Measurements from ENCODE around the gene SF1.
A peak's percentile ranks its signal among the peaks of the same experiment; 100 is the strongest.
"Not testable (repeated sequence)": the region's sequence is repeated elsewhere in the genome, so short reads cannot be mapped to it uniquely, and the experiment has no call there.

The SF1 gene, protein sequence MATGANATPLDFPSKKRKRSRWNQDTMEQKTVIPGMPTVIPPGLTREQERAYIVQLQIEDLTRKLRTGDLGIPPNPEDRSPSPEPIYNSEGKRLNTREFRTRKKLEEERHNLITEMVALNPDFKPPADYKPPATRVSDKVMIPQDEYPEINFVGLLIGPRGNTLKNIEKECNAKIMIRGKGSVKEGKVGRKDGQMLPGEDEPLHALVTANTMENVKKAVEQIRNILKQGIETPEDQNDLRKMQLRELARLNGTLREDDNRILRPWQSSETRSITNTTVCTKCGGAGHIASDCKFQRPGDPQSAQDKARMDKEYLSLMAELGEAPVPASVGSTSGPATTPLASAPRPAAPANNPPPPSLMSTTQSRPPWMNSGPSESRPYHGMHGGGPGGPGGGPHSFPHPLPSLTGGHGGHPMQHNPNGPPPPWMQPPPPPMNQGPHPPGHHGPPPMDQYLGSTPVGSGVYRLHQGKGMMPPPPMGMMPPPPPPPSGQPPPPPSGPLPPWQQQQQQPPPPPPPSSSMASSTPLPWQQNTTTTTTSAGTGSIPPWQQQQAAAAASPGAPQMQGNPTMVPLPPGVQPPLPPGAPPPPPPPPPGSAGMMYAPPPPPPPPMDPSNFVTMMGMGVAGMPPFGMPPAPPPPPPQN

DNA sequence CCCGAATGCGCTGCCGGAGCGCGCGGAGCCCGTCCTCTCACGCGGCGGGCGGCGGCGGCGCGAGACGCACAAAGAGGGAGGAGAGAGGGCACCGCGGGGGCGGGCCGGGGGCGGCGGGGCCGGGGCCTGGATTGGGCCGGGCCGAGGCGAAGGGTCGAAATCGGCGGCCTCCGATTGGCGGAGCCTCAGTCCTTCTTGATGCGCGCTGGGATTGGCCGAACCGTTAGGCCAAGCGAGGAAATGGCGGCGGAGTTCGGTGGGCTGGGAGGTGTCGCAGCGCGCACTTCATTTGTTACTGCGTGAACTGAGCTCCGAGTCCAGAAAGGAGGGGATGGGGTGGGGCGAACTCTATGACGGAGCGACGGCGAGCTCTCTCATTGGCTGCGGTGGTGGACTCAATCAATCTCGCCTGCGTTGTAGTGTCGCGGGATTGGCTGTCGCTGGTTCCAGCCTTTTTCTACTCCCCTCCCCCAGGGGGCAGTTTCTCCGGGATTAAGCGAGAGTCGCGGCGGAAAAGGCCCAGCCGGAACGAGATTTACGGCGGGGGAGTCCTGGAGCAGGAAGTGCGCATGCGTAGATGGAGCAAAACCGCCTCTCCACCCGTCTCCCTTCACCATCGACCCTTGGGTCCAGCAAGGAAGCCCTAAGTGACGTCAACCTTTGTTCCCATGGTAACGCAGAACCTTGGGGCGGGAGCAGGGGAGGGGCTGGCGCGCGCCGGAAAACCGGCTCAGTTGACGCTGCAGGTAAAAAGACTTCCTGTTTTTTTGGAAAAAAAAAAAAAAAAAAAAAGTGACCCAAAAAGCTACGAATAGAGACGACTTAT is at the start of gene SF1:
TSS of gene SF1 (minus strand) at position 70 of the 826 bp plus-strand sequence. CDS start 150 bp downstream, outside the sequence.
- peak; percentile 96 for DNase-seq

DNA sequence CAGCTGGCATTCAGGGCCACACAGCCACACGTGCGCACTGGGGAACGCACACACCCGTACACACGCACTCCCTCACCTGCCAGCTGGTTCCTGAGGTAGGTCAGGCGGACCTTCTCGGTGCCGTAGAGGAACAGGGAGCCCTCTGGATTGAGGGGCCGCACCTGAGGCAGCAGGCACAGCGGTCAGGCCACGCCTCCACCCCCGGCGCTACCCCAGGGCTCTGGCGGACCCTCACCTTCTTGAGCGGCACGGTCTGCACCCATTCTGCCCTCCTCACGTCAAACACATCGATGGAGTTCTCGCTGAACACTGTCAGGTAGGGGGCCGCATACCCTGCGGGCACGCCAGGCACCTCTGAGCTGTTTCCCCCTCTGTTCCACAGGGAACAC is 49.1 kb upstream of the SF1 start:
- DNase-seq: no peak

DNA sequence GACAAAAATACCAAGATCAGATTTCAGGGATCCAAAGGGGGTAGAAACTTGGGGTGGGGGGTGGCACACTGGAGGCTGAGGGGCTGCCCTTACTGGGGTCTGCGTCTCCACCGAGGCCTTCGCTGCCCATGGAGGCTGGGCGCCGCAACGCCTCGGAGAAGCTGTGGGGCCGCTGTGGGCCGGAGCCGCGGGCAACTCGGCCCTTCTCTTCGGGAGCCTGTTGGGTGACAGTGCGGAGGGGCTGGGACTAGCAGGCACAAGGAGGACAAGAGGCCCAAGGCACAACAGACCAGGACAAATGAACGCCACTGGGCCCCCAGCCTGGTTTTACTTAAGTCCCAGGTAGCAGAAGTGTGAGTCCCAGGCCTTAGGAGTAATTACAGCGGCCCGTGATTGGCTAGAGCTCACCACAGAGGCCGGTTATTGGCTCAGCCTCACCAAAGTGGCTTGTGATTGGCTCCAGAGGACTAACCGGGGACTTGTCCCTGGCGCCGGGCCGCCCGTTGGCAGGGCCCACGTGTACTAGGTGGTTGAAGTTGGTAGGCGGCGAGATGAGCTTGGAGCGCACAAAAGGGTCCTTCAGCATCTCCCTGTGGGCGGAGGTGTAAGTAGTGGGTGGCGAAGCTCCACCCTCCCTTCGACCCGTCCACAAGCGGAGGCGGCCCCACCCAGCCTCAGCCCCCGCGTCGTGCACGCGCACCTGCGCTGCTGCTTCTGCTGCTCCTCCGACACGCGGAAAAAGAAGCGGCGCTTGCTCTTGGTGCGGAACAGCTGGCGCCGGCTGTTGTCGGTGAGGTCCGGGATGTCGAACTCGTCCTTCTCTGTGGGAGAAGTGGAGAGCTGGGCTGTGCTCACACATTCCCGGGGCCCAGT is 48.5 kb upstream of the SF1 start:
- DNase-seq: no peak

DNA sequence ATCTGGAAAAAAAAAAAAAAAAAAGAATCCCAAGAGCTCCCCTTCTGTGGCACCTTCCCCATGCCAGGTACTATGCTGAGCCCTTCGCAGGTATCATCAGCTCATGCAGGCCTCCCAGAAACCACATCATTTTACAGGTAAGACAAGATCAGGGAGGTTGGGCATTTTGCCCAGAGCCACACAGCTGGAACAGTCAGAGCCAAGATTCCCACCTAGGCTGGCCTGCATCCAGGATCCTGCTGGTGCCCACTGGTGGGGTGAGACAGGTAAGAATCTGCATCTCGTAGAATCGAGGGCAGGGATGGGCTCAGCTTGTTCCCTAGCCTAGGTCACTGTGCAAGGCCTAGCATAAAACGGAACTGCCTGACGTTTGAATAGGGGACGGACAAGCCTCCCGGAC is 47.7 kb upstream of the SF1 start:
- DNase-seq: no peak

DNA sequence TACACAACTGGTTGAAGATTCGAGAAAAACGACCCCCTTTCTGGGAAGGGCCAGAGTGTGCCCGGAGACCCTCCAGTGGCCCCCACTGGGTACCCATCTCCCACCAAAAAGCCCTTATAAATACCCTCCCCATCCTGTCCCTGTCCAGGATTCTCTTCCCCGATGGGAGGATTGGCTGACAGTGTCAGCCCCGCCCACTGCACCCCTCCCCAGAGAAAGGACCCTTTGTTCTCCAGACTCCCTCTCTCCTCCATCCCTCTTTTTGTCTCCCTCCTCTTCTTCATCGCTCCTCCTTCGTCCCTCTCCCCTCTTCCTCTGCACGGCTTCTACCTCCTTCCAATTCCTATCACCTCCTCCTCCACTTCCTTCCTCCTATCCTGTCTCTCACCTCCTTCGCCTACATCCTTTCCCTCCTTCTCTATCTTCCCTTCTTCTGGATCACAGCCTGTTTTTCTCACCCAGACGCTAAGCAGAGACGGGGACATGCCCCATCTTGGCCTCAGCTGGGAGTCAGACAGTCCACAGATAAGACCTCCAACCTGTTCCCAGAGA is 45.3 kb upstream of the SF1 start:
- DNase-seq: no peak

DNA sequence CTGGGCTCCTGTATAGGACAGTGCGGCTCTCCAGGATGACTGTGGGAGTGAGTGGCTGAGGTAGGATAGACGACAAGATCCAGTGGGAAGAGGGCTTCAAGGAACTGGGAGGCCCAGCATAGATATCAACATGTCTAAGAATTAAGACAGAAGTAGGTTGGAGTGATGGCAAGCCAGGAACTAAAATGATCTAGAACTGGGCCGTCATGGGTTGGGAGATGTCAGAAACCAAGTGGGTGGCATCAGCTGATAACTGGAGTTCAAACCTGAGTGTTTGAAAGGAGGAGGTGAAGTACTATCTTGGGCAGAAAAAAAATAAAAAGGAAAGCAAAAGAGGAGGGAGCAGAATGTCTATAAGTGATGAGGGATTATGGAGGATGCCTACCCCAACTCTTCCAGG is 39.1 kb upstream of the SF1 start:
- no peak for DNase-seq

DNA sequence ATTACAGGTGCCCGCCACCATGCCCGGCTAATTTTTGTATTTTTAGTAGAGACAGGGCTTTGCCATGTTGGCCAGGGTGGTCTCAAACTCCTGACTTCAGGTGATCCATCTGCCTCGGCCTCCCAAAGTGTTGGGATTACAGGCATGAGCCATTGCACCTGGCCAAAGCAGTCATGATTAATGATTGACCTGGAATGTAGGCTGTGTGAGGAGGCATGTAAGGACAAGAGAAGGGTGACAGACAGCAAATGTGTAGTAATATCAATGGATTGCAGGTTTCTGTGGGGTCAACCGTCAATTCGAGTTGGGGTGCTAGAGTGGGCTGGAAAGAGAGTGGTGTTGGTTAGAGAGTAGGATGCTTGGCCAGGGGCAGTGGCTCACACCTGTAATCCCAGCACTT is 37.1 kb upstream of the SF1 start:
- DNase-seq: not testable (repeated sequence)

DNA sequence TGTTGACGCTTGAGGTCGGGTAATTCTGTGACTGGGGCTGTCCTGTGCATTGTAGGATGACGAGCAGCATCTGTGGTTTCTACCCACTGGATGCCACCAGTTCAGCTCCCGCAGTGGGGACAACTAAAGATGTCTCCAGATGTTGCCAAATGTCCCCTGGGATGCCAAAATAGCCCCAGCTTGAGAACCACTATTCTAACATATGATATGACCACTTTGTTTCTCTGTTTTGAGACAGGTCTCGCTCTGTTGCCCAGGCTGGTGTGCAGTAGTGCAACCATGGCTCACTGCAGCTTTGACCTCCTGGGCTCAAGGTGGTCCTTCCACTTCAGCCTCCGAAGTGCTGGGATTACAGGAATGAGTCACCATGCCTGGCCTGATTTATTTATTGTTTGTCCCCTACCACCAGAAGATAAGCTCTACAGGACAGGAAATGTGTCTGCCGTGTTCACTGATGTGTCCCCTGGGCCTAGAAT is 36.4 kb upstream of the SF1 start:
- DNase-seq: no peak

DNA sequence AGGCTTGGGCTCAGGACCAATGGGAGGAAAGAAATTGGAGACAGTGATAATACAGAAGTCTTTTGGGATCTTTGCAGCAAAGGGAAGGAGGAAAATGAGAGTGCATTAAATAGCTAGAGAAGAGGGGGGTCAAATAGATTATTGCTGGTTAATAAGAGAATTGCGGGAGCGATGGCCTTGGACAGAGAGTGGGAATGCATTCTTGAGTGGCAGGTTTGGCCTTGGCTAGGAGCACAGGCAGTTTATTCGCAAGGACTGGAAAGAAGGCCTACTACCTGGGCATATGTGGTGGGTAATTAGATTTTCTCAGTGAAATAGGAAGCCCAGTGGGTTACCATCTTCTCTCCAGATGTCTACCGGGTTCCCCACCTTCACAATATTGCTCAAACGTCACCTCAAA is 35.5 kb upstream of the SF1 start:
- DNase-seq: no peak

DNA sequence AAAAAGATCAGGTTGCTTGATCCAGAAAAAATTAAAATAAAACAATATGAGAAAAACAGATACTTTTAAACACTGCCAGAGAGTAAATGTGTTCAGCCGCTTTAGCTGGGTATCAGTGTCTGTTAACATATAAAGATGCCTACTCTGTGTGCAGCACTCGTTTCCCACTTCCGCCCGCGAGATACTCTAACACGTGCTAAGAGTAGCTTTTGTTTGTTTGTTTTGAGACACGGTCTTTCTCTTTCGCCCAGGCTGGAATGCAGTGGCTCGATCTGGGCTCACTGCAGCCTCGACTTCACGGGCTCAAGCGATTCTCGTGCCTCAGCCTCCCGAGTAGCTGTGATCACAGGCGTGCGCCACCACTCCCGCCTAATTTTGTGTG is 32.5 kb upstream of the SF1 start:
- no peak for DNase-seq

DNA sequence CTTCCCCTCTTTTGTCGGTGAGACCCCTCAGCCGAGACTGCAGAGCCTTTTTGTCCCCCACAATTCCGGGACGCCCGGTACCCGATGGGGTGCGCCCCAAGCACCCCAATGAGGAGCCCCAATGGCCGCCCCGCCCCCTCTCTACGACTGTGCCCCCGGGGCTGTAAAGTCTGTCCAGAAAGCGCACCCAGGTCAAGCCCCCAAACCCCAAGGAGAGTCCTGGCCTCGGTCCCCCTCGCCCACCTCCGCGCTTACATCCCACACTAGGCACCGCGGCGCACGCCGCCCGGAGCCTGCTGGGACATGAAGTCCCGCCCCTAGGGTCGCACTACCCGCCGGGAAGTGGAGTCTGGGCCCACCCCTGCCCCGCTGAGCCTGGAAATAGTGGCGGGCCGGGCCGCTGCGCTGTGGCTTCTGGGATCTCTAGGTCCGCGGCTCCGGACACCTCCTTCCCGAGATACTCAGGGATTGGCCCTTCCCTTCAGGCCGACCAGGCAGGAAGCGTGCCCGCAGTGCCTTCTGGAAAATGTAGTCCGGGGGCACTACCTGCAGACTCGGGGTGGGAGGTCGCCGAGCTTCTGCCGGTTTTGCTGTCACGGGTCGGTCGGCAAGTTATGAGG is 32.0 kb upstream of the SF1 start, which contains the start of gene MEN1:
TSS of gene MEN1 (minus strand) at position 281 of the 620 bp plus-strand sequence. CDS start 442 bp downstream, outside the sequence.
- DNase-seq: peak; percentile 79

DNA sequence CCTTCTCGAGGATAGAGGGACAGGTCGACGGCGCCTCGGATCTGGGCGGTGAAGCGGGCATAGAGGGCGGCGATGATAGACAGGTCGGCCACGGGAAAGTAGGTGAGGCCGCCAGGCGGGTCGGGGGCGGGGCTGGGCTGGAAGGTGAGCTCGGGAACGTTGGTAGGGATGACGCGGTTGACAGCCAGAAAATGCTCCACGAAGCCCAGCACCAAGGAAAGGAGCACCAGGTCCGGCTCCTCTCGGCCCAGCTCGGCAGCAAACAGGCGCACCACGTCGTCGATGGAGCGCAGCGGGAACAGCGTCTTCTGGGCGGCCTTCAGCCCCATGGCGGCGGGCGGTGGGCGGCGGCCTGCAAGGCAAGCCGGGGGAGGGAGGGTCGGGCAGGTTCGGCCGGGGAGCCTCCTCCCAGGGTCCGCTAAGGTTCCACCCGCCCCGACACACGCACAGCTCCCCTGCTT is 31.5 kb upstream of the SF1 start:
- DNase-seq: no peak

DNA sequence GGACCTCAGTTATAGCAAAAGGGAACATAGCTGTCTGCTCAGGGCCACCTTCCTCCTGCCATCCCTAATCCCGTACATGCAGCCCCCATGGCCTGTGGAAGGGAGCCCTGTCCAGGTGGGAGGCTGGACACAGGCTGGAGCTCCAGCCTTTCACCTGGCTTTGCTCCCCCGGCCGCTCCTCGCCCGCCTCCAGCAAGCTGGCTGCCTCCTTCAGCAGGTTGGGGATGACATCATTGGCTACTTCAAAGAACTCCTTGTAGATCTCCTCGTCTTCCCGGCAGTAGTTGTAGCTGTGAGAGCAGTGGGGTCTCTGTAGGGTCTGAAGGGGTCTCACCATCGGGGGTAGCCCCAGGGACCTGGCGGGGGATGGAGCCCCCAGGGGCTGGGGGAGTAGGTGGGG is 27.1 kb upstream of the SF1 start:
- DNase-seq: no peak

DNA sequence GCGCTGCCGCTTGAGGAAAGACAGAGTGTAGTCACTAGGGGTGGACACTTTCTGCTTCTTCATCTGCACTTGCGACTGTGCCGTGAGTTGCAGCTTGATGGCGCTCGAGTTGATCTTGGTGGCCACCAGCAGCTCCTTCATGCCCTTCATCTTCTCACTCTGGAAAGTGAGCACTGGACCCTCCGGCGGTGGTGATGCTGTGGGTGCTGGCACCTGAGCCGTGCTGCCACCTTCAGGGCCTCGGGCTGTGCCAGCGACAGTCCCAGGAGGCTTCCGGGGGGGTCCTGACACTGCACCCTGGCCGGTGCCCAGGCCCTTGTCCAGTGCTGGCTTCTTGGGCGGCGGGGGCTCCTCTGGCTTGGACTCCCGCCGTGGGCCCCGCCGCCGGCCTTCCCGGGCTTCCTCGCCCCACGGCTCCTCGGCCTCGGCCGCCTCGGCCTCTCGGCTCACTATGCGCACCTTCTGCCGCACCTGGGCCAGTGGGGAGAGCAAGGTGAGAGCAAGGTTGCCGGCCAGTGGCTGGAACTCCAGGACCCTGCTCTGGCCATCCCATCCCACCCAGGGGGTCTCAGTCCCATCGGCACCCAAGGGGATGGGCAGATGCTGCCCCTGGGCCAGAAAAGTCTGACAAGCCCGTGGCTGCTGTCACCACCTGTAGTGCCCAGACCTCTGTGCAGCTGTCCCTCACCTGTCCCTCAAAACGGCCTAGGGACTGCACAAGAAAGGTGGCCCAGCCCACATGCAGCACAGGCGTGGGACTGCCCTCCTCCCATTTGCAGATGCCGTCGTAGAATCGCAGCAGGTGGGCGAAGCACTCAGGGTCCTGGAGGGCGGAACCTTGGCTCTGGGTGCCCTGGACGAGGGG is 26.2 kb upstream of the SF1 start:
- no peak for DNase-seq

DNA sequence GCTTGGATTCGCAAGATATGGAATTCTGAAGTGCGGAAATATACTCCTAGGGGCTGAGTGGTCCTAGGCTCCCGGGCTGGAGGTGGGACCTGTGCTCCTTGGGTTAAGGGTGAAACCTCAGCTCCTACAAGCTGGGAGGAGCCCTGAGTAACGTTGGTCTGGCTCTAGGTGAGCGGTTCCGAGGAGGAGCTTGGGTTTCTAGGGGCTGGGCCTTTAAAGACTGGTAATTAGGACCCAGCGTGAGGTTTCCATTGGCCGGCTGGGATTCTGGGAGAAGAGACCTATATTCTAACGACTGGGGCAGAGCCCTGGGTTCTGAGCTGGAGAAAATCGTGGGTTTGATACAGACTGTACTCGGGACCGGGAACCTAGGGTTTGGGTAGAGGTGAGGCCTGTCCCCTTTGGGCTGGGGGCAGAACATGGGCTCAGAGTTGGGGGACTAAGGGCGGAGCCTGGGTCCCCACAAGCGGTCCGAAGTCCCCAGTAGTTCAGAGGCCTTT is 25.6 kb upstream of the SF1 start:
- no peak for DNase-seq

DNA sequence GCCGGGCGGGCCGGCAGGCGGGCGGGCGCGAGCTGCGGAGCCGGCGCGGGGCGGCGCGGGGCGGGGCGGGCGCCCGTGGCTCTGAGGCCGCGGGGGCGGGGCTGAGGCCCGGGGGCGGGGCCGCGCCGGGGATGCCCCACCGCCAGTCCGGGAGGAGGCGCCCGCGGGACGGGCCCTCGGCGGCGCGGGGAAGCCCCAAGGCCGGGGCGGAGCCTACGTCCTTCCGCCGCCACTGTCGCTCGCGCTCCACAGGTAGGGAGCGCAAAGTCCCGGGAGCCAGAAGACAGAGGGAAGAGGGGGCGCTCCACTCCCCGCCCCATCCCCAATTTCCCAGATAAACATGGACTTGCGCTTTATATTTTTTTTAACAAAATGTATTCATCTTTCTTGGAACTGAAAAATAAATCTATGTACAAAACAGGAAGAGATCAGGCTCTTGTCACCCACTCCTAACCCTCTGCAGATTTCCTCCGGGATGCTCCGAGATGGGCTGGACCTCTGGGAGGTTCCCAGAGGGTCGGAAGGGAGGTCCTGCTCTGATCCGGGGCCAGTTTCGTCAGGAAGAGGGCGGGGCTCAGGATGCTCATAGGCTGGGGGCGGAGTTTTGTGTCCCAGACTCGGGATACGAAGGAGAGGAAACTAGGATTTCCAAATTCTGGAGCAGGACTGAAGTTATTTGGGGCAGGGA is 25.0 kb upstream of the SF1 start, which contains the start of gene MAP4K2:
TSS of gene MAP4K2 (minus strand) at position 57 of the 688 bp plus-strand sequence. CDS start 65 bp downstream, outside the sequence.
- no peak for DNase-seq

DNA sequence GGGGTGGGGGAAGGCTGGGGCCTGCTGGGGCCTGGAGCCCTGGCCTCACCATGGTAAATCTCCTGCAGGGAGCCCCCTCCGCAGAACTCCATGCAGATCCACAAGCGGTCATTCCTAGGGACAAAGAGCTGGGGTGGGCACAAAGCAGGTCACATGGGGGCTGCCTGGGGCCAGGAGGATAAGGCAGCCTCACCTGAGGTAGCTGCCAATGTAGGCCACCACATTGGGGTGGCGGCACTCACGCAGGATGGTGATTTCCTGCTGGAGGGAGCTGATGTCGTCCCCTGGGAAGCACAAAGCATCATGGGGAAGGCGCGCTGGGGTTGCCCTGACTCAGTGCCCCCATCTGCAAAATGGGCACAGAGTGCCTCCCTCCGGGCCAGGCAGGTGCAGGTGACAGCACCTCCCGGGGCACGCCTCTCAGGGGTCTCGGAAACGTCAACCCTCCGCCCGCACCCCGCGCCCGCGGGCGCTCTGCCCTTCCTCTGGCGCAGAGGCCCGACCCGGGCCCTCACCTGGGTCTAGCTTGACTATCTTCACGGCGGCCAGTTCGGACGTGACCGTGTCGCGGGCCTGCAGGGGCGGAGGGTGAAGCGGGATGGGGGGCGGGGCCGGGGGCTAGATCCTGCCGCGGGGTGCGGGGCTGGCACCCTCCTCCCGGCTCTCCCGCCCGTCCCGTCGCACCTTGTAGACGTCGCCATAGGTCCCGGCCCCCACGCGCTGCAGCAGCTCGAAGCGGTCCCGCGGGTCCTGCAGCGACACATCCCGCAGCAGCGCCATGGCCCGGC is 24.2 kb upstream of the SF1 start:
- DNase-seq: no peak

DNA sequence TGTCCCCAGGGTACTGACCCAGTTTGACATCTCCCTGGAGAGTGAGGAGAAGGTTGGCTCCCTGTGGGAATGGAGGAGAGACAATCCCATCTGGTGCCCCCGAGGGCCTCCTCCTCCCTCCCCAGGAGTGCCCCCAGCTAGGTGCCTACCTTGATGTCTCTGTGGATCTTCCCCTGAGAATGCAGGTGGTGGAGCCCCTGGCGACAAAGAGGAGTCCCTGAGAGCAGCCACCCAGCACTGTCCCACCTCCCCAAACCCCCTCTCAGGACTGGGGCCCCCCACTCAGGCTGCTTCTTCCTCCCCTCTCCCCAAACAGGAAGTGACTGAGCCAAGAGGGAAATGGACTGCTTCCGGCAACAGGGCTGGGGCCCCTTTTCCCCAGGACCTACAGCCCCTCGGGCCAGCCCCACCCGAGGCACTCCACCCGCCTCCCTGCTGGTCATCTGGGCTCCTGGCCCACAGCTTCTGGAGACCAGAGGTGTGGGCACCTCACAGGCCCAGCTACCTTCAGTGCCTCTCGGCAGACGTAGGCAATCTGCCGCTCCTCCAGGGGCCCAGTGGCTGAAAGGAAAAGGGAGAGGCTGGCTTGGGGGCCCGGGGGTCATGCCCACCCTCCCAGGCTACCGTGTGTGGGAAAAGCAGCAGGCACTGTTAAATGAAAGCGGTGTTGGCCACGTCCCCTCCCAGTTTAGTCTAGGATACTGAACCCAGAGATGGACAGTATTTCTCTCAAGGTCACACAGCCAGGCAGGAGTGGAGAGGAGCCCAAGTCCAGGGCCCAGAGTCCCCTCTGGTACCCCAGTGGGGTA is 23.4 kb upstream of the SF1 start:
- DNase-seq: no peak

Data from NCI-H524 treated with DMSO at 0.1 percent for 48 hours (cell line).